ENCODE data around the gene DCUN1D3. TPM values are rescaled to one million over a fixed set of nuclear protein-coding genes. Genes with fewer than 3 reads are reported as not detected.
"Not testable (repeated sequence)": the region's sequence is repeated elsewhere in the genome, so short reads cannot be mapped to it uniquely, and the experiment has no call there.

Gene DCUN1D3
- total and polyA plus RNA-seq, 2 experiments from 2014 or later: 15.0 to 40.3 TPM

DNA sequence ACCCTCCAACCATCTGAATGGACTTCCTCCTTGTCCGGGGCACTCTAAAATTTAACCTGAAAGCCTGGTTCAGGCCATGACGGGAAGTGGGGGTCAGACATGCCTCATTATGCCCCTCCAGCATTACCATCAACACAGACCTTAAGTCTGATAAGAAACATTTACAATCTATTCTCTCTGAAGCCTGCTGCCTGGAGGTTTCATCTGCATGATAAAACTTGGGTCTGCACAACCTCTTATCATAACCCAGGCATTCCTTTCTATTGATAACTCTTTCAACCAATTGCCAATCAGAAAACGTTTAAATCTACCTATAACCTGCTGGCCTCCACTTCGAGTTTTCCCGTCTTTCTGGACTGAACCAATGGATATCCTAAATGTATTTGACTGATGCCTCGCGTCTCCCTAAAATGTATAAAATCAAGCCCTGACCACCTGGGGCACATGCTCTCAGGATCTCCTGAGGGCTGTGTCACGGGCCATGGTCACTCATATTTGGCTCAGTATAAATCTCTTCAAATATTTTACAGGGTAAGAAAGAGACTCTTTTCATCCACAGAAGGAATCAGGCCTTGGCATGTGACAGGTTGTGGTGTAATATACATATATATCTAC lies 46.0 kb upstream of the DCUN1D3 start:
- 63% methylated on average over 8 of the region's 8 CpGs for WGBS (ENCODE audit: low lambda C conversion rate, missing lambda C conversion rate)
- H3K36me3 ChIP-seq (replicated peaks; ENCODE audit: insufficient read depth, low read depth): no peaks in the 10 kb centered on the region
- TF ChIP-seq, protein P1, sequence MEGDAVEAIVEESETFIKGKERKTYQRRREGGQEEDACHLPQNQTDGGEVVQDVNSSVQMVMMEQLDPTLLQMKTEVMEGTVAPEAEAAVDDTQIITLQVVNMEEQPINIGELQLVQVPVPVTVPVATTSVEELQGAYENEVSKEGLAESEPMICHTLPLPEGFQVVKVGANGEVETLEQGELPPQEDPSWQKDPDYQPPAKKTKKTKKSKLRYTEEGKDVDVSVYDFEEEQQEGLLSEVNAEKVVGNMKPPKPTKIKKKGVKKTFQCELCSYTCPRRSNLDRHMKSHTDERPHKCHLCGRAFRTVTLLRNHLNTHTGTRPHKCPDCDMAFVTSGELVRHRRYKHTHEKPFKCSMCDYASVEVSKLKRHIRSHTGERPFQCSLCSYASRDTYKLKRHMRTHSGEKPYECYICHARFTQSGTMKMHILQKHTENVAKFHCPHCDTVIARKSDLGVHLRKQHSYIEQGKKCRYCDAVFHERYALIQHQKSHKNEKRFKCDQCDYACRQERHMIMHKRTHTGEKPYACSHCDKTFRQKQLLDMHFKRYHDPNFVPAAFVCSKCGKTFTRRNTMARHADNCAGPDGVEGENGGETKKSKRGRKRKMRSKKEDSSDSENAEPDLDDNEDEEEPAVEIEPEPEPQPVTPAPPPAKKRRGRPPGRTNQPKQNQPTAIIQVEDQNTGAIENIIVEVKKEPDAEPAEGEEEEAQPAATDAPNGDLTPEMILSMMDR (IDR thresholded peaks at IDR 0.05; ENCODE audit: poor library complexity): no peak
- no peak for TF ChIP-seq EZH2phosphoT487 (IDR thresholded peaks at IDR 0.05; ENCODE audit: low read depth, severe bottlenecking, unreplicated experiment)
- no peak for TF ChIP-seq EZH2 (IDR thresholded peaks at IDR 0.05; ENCODE audit: borderline replicate concordance)

DNA sequence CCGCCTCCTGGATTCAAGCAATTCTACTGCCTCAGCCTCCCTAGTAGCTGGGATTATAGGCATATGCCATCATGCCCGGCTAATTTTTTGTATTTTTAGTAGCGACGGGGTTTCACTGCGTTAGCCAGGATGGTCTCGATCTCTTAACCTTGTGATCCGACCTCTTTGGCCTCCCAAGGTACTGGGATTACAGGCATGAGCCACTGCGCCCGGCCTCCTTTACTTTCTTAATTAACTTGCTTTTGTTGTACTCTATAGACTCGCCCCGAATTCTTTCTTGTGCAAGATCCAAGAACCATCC lies 45.4 kb upstream of the DCUN1D3 start:
- not testable (repeated sequence) for H3K9me2 ChIP-seq (replicated peaks; ENCODE audit: insufficient read depth); H3K79me2 ChIP-seq; H3K36me3 ChIP-seq (replicated peaks; ENCODE audit: insufficient read depth, low read depth); H3K4me3 ChIP-seq; DNase-seq (ENCODE audit: low spot score); H3K4me1 ChIP-seq (ENCODE audit: insufficient read depth); H3K4me2 ChIP-seq; H2AFZ ChIP-seq; H3K9me3 ChIP-seq (ENCODE audit: low read depth); H4K20me1 ChIP-seq (ENCODE audit: insufficient read depth, poor library complexity, severe bottlenecking); H3K27ac ChIP-seq; H3K27me3 ChIP-seq
- WGBS (ENCODE audit: low lambda C conversion rate, missing lambda C conversion rate): 96% methylated on average over 11 of the region's 11 CpGs

More for the DNA sequence above, 46.0 kb upstream of the DCUN1D3 start:
- Histone ChIP-seq H3K4me3 (no peak overlapping the region), H2AFZ (no peak overlapping the region), H3K4me2 (no peak overlapping the region), H4K20me1 (ENCODE audit: insufficient read depth, poor library complexity, severe bottlenecking) (no peaks in the 10 kb centered on the region), H3K9me2 (replicated peaks; ENCODE audit: insufficient read depth) (no peaks in the 10 kb centered on the region), H3K9me3 (ENCODE audit: low read depth) (no peaks in the 10 kb centered on the region), H3K4me1 (ENCODE audit: insufficient read depth) (no peaks in the 10 kb centered on the region), H3K27ac (no peak overlapping the region), H3K27me3 (no peaks in the 10 kb centered on the region), H3K79me2 (no peaks in the 10 kb centered on the region)
- no peak for DNase-seq (ENCODE audit: low spot score)

DNA sequence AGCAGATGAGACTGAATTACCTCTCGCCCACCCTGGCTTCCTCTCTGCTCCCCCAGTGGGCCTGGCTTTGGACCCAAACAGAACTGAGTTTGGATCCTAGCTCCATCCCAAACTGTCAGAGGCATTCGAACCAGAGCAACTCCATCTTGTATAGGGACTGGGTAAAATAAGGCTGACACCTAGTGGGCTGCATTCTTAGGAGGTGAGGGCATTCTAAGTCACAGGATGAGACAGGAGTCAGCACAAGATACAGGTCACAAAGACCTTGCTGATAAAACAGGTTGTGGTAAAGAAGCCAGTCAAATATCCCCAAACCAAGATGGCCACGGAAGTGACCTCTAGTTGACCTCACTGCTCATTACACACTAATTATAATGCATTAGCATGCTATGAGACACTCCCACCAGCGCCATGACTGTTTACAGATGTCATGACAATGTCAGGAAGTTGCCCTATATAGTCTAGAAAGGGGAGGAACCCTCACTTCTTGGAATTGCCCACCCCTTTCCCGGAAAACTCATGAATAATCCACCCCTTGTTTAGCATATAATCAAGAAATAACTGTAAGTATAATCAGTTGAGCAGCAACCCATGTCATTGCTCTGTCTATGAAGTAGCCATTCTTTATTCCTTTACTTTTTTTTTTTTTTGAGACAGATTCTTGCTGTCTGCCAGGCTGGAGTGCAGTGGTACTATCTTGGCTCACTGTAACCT lies 44.9 kb upstream of the DCUN1D3 start:
- no peaks in the 10 kb centered on the region for H3K4me1 ChIP-seq (ENCODE audit: insufficient read depth)
- no peaks in the 10 kb centered on the region for H3K9me2 ChIP-seq (replicated peaks; ENCODE audit: insufficient read depth)
- TF ChIP-seq, protein P1 (IDR thresholded peaks at IDR 0.05; ENCODE audit: poor library complexity): no peak
- no peak for TF ChIP-seq EZH2phosphoT487 (IDR thresholded peaks at IDR 0.05; ENCODE audit: low read depth, severe bottlenecking, unreplicated experiment)
- no peak for TF ChIP-seq EZH2 (IDR thresholded peaks at IDR 0.05; ENCODE audit: borderline replicate concordance)
- H2AFZ ChIP-seq: no peak overlapping the region
- H3K9me3 ChIP-seq (ENCODE audit: low read depth): no peaks in the 10 kb centered on the region
- WGBS (ENCODE audit: low lambda C conversion rate, missing lambda C conversion rate): 87% methylated on average over 5 of the region's 5 CpGs
- H3K79me2 ChIP-seq: no peaks in the 10 kb centered on the region
- no peak overlapping the region for H3K4me3 ChIP-seq
- H4K20me1 ChIP-seq (ENCODE audit: insufficient read depth, poor library complexity, severe bottlenecking): no peaks in the 10 kb centered on the region
- no peaks in the 10 kb centered on the region for H3K36me3 ChIP-seq (replicated peaks; ENCODE audit: insufficient read depth, low read depth)
- H3K4me2 ChIP-seq: no peak overlapping the region
- H3K27ac ChIP-seq: no peak overlapping the region
- no peaks in the 10 kb centered on the region for H3K27me3 ChIP-seq
- no peak for DNase-seq (ENCODE audit: low spot score)

DNA sequence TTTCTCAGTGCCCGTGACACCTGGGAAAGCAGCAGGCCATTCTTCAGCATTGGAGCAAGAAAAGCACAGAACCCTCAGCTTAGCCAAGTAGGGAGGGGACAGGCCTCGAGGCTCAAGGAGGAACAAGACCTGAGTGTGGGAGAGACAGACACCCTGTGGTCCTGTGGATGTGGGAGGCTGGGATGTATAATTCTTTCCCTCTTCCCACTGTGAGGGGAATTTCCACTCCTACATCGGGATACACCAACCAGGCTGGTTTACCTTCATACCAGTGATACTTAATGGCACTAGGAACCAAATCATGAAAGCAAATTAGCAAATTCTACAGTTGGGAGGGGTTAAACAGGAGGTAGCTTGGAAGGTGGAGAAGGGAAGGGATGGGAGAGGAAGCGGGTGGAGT lies 42.1 kb upstream of the DCUN1D3 start:
- no peaks in the 10 kb centered on the region for H3K27me3 ChIP-seq
- WGBS (ENCODE audit: low lambda C conversion rate, missing lambda C conversion rate): 80% methylated on average over 4 of the region's 4 CpGs
- TF ChIP-seq EZH2phosphoT487 (IDR thresholded peaks at IDR 0.05; ENCODE audit: low read depth, severe bottlenecking, unreplicated experiment) (no peak), EZH2 (IDR thresholded peaks at IDR 0.05; ENCODE audit: borderline replicate concordance) (no peak)
- TF ChIP-seq, protein P1 (IDR thresholded peaks at IDR 0.05; ENCODE audit: poor library complexity): no peak
- H3K27ac ChIP-seq: no peak overlapping the region
- H3K4me3 ChIP-seq: no peak overlapping the region
- DNase-seq (ENCODE audit: low spot score): no peak
- H3K4me2 ChIP-seq: no peak overlapping the region
- H3K79me2 ChIP-seq: no peaks in the 10 kb centered on the region
- no peak overlapping the region for H2AFZ ChIP-seq
- no peaks in the 10 kb centered on the region for H3K4me1 ChIP-seq (ENCODE audit: insufficient read depth)
- H3K36me3 ChIP-seq (replicated peaks; ENCODE audit: insufficient read depth, low read depth): no peaks in the 10 kb centered on the region
- H4K20me1 ChIP-seq (ENCODE audit: insufficient read depth, poor library complexity, severe bottlenecking): no peaks in the 10 kb centered on the region
- no peaks in the 10 kb centered on the region for H3K9me2 ChIP-seq (replicated peaks; ENCODE audit: insufficient read depth)
- no peaks in the 10 kb centered on the region for H3K9me3 ChIP-seq (ENCODE audit: low read depth)

Data from hepatocyte (in vitro differentiated cells).